Upper lobe of left lung (tissue), 6 donors: ENCODE measurements around the gene DGKZ. TPM values are rescaled to one million over a fixed set of nuclear protein-coding genes. Genes with fewer than 3 reads are reported as not detected.

Experiments used
- ATAC-seq, 2 donors: fragments of 200-7000 bp; cut with Tn5 transposase; one replicate each; pipeline ENCODE4 v1.9.1; 2022; ENCODE audit warnings: mild to moderate bottlenecking in 2 of 2, moderate library complexity in 2 of 2; ENCODE audit not compliant: low FRiP score in 2 of 2
- DNase-seq, 2 donors: peaks; one replicate each; pipeline ENCODE4 v3.0.0-alpha.2; 2019 to 2020
- H3K27ac ChIP-seq, 4 donors: fragments of 200-600 bp; sonication (generic); one replicate each; pipeline ENCODE4 v1.5.1; 2016 to 2019
- H3K27me3 ChIP-seq, 4 donors: fragments of 200-600 bp; sonication (generic); one replicate each; pipeline ENCODE4 v1.5.1; 2017 to 2019
- H3K36me3 ChIP-seq, 4 donors: fragments of 200-600 bp; sonication (generic); one replicate each; pipeline ENCODE4 v1.5.1; 2016 to 2019
- H3K4me1 ChIP-seq, 4 donors: fragments of 200-600 bp; sonication (generic); one replicate each; pipeline ENCODE4 v1.5.1; 2018 to 2019
- H3K4me3 ChIP-seq, 4 donors: fragments of 200-600 bp; sonication (generic); one replicate each; pipeline ENCODE4 v1.5.1; 2017 to 2019; ENCODE audit warnings: mild to moderate bottlenecking in 2 of 4, moderate library complexity in 1 of 4
- H3K9me3 ChIP-seq, 4 donors: fragments of 200-600 bp; sonication (generic); one replicate each; pipeline ENCODE4 v1.5.1; 2018 to 2019
- EP300 ChIP-seq, 4 donors: sonication (generic); formaldehyde crosslinking; IDR thresholded peaks; one replicate each; pipeline ENCODE4 v1.5.1; 2017; ENCODE audit warnings: antibody characterized with exemption in 4 of 4, control low read depth in 2 of 4
- POLR2A ChIP-seq, 4 donors: fragments of 450-650 bp; IDR thresholded peaks; one replicate each; pipeline ENCODE4 v1.5.1; 2016 to 2017; ENCODE audit warnings: antibody characterized with exemption in 4 of 4, mild to moderate bottlenecking in 2 of 4
- POLR2AphosphoS5 ChIP-seq, 2 donors: sonication (generic); formaldehyde crosslinking; IDR thresholded peaks; one replicate each; pipeline ENCODE4 v1.5.1; 2017; ENCODE audit warnings: antibody characterized with exemption in 2 of 2
- WGBS, 2 donors: methylation state at CpG; one replicate each; pipeline ENCODE4 v1.1.5; 2017 to 2018; 5-methylcytosine and 5-hydroxymethylcytosine counted together
- total RNA-seq, 6 donors: library from RNA; depleted of rRNA in 4 of 6; stranded (reverse); fragments of >200 nt in 4 of 6; gene quantifications; one replicate each; pipeline versions ENCODE4 v1.1.0 to v1.2.1, GENCODE V29; 2016 to 2021
- TF ChIP-seq, protein P1 (sequence below), 6 experiments: fragments of 450-650 bp in 4 of 6; fragments of 200-600 bp in 2 of 6; sonication (generic) in 2 of 6; IDR thresholded peaks; one replicate each; pipeline ENCODE4 v1.5.1; 2016 to 2019; ENCODE audit warnings: antibody characterized with exemption in 6 of 6
- donor health status: DM: no; HTN: no; CAD: no; lungs with moderate emphysema.
- donor health status: DM: no; HTN: yes; CAD: no; lungs with severe emphysema.

The DGKZ gene
- total RNA-seq, 6 donors from 2014 or later, result 55.1 to 145 (median 65.5) TPM

DNA sequence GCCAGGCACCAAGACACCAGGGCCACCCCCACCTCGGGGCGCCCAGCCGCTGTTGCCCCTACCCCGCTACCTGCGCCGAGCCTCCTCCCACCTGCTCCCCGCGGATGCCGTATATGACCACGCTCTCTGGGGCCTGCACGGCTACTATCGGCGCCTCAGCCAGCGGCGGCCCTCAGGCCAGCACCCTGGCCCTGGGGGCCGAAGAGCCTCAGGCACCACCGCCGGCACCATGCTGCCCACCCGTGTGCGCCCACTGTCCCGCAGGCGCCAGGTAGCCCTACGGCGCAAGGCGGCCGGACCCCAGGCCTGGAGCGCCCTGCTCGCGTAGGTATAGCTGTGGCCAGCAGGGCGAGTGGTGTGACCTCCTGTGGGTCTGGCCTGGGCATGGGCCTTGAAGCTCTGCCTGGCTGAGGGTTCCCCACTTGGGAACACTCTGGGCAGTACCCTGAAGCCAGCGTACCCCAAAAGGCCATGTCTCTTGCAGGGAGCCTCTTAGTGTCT is 19.4 kb downstream of the DGKZ start:
- Histone ChIP-seq H3K36me3 (peaks cover 0 to 34% (median 33%) of the 10 kb centered on the region in 4 donors), H3K4me3 (no peak overlapping the region), H3K27ac (peak overlapping the region in 2 of 4 donors; percentile 1 to 5)

DNA sequence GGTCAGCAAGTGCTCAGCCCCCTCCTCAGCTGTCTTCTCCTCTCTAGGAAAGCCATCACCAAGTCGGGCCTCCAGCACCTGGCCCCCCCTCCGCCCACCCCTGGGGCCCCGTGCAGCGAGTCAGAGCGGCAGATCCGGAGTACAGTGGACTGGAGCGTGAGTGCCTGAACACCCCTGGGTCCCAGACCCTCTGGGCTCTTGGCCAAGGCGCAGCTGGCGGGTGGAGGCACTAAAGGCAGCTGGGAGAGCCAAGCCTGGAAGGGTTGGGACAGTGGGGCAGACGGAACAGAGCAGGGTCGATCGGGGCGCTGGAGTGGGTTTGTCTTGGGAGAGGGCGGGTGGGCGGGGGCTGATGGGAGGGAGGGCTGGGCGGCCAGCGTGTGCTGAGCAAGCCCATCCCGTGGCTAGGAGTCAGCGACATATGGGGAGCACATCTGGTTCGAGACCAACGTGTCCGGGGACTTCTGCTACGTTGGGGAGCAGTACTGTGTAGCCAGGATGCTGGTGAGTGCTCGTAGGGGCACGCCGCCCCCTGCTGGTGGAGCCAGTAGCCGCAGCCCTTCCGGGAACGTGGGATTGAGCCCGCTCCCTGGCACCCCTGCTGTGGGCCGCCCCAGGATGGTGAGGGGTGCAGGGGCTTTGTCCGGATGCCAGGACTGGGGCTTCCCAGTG is 20.1 kb downstream of the DGKZ start:
- peak; percentile 44 to 81 for ATAC-seq

More for the DNA sequence above, 19.4 kb downstream of the DGKZ start:
- WGBS, 2 donors, result 94 to 98% methylated on average over 8 to 18 of the region's 31 CpGs
- Histone ChIP-seq H3K4me1 (peaks cover 26 to 60% (median 40%) of the 10 kb centered on the region in 4 donors), H3K9me3 (no peaks in the 10 kb centered on the region), H3K27me3 (no peaks in the 10 kb centered on the region)
- no peak for ATAC-seq
- peak in 1 of 2 donors; percentile 77 for DNase-seq
- no peak for TF ChIP-seq POLR2A (IDR thresholded peaks at IDR 0.05)
- TF ChIP-seq, protein P1, sequence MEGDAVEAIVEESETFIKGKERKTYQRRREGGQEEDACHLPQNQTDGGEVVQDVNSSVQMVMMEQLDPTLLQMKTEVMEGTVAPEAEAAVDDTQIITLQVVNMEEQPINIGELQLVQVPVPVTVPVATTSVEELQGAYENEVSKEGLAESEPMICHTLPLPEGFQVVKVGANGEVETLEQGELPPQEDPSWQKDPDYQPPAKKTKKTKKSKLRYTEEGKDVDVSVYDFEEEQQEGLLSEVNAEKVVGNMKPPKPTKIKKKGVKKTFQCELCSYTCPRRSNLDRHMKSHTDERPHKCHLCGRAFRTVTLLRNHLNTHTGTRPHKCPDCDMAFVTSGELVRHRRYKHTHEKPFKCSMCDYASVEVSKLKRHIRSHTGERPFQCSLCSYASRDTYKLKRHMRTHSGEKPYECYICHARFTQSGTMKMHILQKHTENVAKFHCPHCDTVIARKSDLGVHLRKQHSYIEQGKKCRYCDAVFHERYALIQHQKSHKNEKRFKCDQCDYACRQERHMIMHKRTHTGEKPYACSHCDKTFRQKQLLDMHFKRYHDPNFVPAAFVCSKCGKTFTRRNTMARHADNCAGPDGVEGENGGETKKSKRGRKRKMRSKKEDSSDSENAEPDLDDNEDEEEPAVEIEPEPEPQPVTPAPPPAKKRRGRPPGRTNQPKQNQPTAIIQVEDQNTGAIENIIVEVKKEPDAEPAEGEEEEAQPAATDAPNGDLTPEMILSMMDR (IDR thresholded peaks at IDR 0.05), result no peak
- no peak for TF ChIP-seq EP300 (IDR thresholded peaks at IDR 0.05)
- TF ChIP-seq POLR2AphosphoS5 (IDR thresholded peaks at IDR 0.05), result no peak

DNA sequence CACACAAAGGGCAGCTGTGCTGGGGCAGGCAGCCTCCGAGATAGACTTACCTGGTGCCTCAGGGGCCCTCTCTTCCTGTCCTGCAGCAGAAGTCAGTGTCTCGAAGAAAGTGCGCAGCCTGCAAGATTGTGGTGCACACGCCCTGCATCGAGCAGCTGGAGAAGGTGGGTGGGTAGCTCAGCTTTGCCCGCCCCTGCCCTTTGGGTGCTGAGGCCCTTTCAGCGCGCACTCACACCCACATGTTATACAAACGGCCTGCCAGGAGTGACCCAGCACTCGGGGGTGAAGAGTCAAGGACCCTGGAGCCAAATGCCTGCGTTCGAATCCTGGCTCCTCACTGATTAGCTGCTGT is 20.6 kb downstream of the DGKZ start:
- H3K27ac ChIP-seq, result peak overlapping the region in 1 of 4 donors; percentile 35
- peaks cover 14 to 48% (median 29%) of the 10 kb centered on the region in 4 donors for H3K4me1 ChIP-seq
- no peak for ATAC-seq
- DNase-seq, result no peak
- peaks cover 0 to 46% (median 44%) of the 10 kb centered on the region in 4 donors for H3K36me3 ChIP-seq
- TF ChIP-seq, protein P1 (IDR thresholded peaks at IDR 0.05), result peak in 1 of 6 experiments; percentile 4
- TF ChIP-seq POLR2AphosphoS5 (IDR thresholded peaks at IDR 0.05), result no peak
- TF ChIP-seq POLR2A (IDR thresholded peaks at IDR 0.05), result no peak
- no peak for TF ChIP-seq EP300 (IDR thresholded peaks at IDR 0.05)
- H3K9me3 ChIP-seq, result no peaks in the 10 kb centered on the region
- 68 to 85% methylated on average over 7 to 12 of the region's 12 CpGs for WGBS, 2 donors
- no peaks in the 10 kb centered on the region for H3K27me3 ChIP-seq
- H3K4me3 ChIP-seq, result no peak overlapping the region

More for the DNA sequence above, 20.1 kb downstream of the DGKZ start:
- H3K4me1 ChIP-seq, result peaks cover 19 to 53% (median 34%) of the 10 kb centered on the region in 4 donors
- no peak overlapping the region for H3K4me3 ChIP-seq
- TF ChIP-seq, protein P1 (IDR thresholded peaks at IDR 0.05), result peak; percentile 91 to 95 (median 94)
- TF ChIP-seq EP300 (IDR thresholded peaks at IDR 0.05), result no peak
- TF ChIP-seq POLR2A (IDR thresholded peaks at IDR 0.05), result no peak
- peaks cover 0 to 41% (median 39%) of the 10 kb centered on the region in 4 donors for H3K36me3 ChIP-seq
- peak; percentile 79 to 94 for DNase-seq
- H3K9me3 ChIP-seq, result no peaks in the 10 kb centered on the region
- WGBS, 2 donors, result 37 to 76% methylated on average over 12 to 25 of the region's 32 CpGs
- no peaks in the 10 kb centered on the region for H3K27me3 ChIP-seq
- H3K27ac ChIP-seq, result peak overlapping the region in 3 of 4 donors; percentile 1 to 35 (median 5)

DNA sequence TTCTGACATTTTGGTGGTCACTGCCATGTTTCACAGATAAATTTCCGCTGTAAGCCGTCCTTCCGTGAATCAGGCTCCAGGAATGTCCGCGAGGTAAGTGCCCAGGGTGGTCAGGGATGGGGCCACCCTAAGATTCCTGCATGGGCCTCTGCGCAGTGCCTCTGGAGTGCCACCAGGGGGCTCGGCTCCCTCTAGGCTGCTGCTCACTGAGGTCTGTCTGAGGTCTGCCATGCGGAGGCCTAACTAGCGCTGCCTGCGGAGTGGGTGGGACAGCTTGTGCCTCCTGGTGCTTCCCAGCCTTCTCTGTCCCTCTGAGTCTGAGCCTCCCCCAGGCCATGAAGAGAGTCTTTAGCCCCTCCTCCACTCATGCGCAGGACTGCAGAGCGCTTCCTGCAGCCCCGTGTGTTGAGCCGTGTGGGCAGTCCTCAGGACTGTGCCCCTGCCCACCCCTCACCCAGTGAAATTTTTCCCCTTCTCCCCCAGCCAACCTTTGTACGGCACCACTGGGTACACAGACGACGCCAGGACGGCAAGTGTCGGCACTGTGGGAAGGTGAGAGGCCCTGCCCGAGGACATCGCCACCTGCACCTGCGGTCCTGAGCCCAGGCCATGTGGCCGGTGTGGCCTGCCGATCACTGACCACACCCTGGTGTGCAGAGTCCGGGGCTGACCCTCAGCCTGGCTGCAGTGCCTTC is 22.3 kb downstream of the DGKZ start:
- Histone ChIP-seq H3K36me3 (peaks cover 0 to 61% (median 58%) of the 10 kb centered on the region in 4 donors), H3K4me3 (no peak overlapping the region), H3K27me3 (no peaks in the 10 kb centered on the region), H3K4me1 (peaks cover 5 to 35% (median 14%) of the 10 kb centered on the region in 4 donors), H3K27ac (peak overlapping the region in 2 of 4 donors; percentile 12 to 19), H3K9me3 (no peaks in the 10 kb centered on the region)
- WGBS, 2 donors, result 74 to 83% methylated on average over 5 to 23 of the region's 25 CpGs
- DNase-seq (peak; percentile 56 to 70), ATAC-seq (peak; percentile 70 to 79)
- TF ChIP-seq POLR2AphosphoS5 (IDR thresholded peaks at IDR 0.05), result no peak
- TF ChIP-seq, protein P1 (IDR thresholded peaks at IDR 0.05), result peak; percentile 78 to 85 (median 79)
